ENCODE results near the gene PRKAA2.

DNA sequence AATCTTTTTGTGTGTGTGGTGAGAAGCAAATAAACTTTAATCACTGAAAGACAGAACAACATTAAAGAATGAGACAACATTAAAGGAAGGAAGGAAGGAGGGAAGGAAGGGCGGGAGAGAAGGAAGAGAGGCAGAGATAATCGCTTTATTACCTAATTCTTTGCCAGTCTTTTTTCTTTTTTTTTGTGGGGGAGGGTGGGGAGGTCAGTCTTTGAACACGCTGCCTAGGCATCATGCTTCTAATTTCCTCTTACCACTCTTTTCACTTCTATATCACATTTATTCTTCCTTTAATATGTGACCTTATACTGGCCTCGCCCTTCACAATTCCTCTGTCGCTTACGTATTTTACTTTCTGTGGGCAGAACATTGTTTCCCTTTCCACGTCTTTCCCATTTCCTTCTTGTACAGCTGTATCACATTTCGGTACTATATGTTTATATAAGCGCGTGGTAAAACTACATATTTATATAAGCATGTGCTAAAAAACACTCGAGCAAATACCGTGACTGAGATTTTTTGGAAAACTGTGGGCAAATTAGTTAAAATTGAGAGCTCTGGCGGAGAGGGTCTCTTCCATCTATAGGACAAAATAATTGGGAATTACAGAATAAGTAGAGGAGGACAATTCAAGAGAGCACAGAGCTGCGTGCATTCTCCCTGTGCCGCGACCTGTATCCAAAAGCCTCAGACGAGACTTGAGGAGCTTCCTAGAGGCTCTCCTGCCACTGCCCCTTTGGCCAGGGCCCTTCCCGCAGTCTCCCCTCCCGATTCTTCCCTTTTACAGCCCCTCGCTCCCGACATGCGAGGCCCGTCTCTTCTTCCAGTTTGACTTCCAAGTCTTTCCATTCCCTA is 823 bp upstream of the PRKAA2 start:
- TF ChIP-seq TAF1 (IDR thresholded peaks at IDR 0.05; ENCODE audit: low read depth), result no peak
- TF ChIP-seq EP300 (IDR thresholded peaks at IDR 0.05; ENCODE audit: borderline replicate concordance), result no peak
- TF ChIP-seq, protein P1, sequence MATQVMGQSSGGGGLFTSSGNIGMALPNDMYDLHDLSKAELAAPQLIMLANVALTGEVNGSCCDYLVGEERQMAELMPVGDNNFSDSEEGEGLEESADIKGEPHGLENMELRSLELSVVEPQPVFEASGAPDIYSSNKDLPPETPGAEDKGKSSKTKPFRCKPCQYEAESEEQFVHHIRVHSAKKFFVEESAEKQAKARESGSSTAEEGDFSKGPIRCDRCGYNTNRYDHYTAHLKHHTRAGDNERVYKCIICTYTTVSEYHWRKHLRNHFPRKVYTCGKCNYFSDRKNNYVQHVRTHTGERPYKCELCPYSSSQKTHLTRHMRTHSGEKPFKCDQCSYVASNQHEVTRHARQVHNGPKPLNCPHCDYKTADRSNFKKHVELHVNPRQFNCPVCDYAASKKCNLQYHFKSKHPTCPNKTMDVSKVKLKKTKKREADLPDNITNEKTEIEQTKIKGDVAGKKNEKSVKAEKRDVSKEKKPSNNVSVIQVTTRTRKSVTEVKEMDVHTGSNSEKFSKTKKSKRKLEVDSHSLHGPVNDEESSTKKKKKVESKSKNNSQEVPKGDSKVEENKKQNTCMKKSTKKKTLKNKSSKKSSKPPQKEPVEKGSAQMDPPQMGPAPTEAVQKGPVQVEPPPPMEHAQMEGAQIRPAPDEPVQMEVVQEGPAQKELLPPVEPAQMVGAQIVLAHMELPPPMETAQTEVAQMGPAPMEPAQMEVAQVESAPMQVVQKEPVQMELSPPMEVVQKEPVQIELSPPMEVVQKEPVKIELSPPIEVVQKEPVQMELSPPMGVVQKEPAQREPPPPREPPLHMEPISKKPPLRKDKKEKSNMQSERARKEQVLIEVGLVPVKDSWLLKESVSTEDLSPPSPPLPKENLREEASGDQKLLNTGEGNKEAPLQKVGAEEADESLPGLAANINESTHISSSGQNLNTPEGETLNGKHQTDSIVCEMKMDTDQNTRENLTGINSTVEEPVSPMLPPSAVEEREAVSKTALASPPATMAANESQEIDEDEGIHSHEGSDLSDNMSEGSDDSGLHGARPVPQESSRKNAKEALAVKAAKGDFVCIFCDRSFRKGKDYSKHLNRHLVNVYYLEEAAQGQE (IDR thresholded peaks at IDR 0.05; ENCODE audit: low read depth), result no peak
- TF ChIP-seq, protein P2, sequence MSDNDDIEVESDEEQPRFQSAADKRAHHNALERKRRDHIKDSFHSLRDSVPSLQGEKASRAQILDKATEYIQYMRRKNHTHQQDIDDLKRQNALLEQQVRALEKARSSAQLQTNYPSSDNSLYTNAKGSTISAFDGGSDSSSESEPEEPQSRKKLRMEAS (IDR thresholded peaks at IDR 0.05), result no peak
- TF ChIP-seq RAD21 (IDR thresholded peaks at IDR 0.05; ENCODE audit: low read depth), result no peak
- no peak for TF ChIP-seq CREB1 (IDR thresholded peaks at IDR 0.05; ENCODE audit: low read depth)
- no peak for TF ChIP-seq YY1 (IDR thresholded peaks at IDR 0.05; ENCODE audit: low read depth)
- TF ChIP-seq CEBPB (IDR thresholded peaks at IDR 0.05), result no peak
- no peak for TF ChIP-seq TEAD4 (IDR thresholded peaks at IDR 0.05)
- TF ChIP-seq ZBTB7A (IDR thresholded peaks at IDR 0.05; ENCODE audit: low read depth), result no peak
- TF ChIP-seq, protein P3, sequence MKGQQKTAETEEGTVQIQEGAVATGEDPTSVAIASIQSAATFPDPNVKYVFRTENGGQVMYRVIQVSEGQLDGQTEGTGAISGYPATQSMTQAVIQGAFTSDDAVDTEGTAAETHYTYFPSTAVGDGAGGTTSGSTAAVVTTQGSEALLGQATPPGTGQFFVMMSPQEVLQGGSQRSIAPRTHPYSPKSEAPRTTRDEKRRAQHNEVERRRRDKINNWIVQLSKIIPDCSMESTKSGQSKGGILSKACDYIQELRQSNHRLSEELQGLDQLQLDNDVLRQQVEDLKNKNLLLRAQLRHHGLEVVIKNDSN (IDR thresholded peaks at IDR 0.05), result no peak
- no peak for TF ChIP-seq NFIC (IDR thresholded peaks at IDR 0.05)
- no peak for TF ChIP-seq EGR1 (IDR thresholded peaks at IDR 0.05)
- TF ChIP-seq TCF12 (IDR thresholded peaks at IDR 0.05; ENCODE audit: low read depth), result no peak

Data from Ishikawa (cell line).